ENCODE results near the gene RAB3GAP2. TPM values are rescaled to one million over a fixed set of nuclear protein-coding genes. Genes with fewer than 3 reads are reported as not detected.
"Not testable (repeated sequence)": the region's sequence is repeated elsewhere in the genome, so short reads cannot be mapped to it uniquely, and the experiment has no call there.

Gene RAB3GAP2
- total and polyA plus RNA-seq, 12 donors, result 5.7 to 35.8 (median 27.6) TPM

DNA sequence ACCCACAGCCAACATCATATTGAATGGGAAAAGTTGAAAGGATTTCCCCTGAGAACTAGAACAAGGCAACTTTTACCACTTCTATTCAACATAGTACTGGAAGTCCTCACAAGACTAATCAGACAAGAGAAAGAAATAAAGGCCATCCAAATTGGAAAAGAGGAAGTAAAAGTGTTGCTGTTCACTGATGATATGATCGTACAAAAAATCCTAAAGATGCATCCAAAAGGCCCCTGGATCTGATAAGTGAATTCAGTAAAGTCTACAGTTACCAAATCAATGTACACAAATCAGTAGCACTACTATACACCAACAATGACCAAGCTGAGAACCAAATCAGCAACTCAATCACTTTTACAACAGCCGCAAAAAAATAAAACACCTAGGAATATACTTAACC lies 28.3 kb downstream of the RAB3GAP2 start:
- ATAC-seq (no peak), DNase-seq (no peak)
- no peak overlapping the region for H3K4me3 ChIP-seq
- H3K9me3 ChIP-seq, result peaks cover 0 to 17% (median 4%) of the 10 kb centered on the region in 11 donors
- H3K36me3 ChIP-seq, result peaks cover 0 to 8% (median 1%) of the 10 kb centered on the region in 9 donors
- H3K27me3 ChIP-seq, result no peaks in the 10 kb centered on the region
- intact Hi-C loops (cut with DNase I), result no loop called here
- WGBS, 2 donors, result 89 to 91% methylated on average over 2 of the region's 2 CpGs
- TF ChIP-seq, protein P1, sequence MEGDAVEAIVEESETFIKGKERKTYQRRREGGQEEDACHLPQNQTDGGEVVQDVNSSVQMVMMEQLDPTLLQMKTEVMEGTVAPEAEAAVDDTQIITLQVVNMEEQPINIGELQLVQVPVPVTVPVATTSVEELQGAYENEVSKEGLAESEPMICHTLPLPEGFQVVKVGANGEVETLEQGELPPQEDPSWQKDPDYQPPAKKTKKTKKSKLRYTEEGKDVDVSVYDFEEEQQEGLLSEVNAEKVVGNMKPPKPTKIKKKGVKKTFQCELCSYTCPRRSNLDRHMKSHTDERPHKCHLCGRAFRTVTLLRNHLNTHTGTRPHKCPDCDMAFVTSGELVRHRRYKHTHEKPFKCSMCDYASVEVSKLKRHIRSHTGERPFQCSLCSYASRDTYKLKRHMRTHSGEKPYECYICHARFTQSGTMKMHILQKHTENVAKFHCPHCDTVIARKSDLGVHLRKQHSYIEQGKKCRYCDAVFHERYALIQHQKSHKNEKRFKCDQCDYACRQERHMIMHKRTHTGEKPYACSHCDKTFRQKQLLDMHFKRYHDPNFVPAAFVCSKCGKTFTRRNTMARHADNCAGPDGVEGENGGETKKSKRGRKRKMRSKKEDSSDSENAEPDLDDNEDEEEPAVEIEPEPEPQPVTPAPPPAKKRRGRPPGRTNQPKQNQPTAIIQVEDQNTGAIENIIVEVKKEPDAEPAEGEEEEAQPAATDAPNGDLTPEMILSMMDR (IDR thresholded peaks at IDR 0.05), result no peak
- peaks cover 0 to 25% (median 16%) of the 10 kb centered on the region in 9 donors for H3K4me1 ChIP-seq
- no peak overlapping the region for H3K27ac ChIP-seq

DNA sequence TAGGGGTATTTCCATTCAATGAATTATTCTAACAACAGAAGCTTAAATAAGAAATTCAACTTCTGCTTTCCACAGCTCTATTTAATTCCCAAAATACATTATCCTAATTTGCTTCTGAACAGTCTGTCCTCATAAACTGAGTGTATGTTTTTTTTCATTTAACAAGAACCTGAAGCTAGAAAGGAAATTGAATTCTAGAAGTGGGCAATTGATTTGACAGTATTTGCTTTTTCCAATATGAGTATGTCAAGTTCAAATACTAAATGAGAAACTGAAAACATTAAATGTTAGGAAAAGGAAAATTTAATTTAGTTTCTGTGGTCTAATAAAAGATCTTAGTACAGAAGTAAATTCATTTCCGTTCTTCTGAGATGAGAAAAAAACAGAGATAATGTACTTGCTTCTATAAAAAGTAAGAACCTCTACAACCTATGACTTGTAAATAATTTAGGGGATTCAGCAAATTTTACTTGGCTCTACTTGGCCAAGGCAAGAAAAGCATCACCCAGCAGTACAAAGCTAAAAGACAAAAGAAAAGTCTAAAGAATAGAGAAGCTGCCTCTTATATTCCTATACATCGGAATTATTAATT lies 31.1 kb downstream of the RAB3GAP2 start:
- Histone ChIP-seq H3K9me3 (peaks cover 0 to 10% (median 0%) of the 10 kb centered on the region in 11 donors), H3K4me1 (peaks cover 0 to 26% (median 16%) of the 10 kb centered on the region in 9 donors), H3K36me3 (no peaks in the 10 kb centered on the region), H3K27me3 (no peaks in the 10 kb centered on the region), H3K4me3 (no peak overlapping the region), H3K27ac (no peak overlapping the region)
- TF ChIP-seq, protein P1 (IDR thresholded peaks at IDR 0.05), result no peak
- no peak for DNase-seq
- intact Hi-C loops (cut with DNase I), result no loop called here
- WGBS, 2 donors, result 69 to 77% methylated on average over 2 of the region's 2 CpGs
- ATAC-seq, result no peak

GRCh38 chr1:220239966-220240365 lies 32.3 kb downstream of the RAB3GAP2 start:
- no peak overlapping the region for H3K27ac ChIP-seq
- peaks cover 0 to 35% (median 17%) of the 10 kb centered on the region in 9 donors for H3K4me1 ChIP-seq
- no peak overlapping the region for H3K4me3 ChIP-seq
- H3K36me3 ChIP-seq, result no peaks in the 10 kb centered on the region
- WGBS, 2 donors, result 64 to 70% methylated on average over 3 of the region's 3 CpGs
- H3K9me3 ChIP-seq, result peaks cover 0 to 9% (median 0%) of the 10 kb centered on the region in 11 donors
- TF ChIP-seq, protein P1 (IDR thresholded peaks at IDR 0.05), result no peak
- no peaks in the 10 kb centered on the region for H3K27me3 ChIP-seq
- intact Hi-C loops (cut with DNase I), result no loop called here
- ATAC-seq (no peak), DNase-seq (no peak)

DNA sequence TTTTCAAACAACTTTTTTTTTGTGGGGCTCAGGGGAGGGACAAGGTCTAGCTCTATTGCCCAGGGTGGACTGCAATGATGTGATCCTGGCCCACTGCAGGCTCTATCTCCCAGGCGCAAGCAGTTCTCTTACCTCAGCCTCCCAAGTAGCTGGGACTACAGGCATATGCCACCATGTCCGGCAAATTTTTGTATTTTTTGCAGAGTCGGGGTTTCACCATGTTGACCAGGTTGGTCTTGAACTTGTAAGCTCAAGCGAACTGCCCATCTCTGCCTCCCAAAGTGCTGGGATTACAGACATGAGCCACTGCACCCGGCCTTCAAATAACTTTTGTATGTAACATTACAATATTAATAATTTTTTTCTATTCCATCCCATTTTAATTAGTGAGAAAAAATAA lies 33.0 kb downstream of the RAB3GAP2 start:
- no peaks in the 10 kb centered on the region for H3K36me3 ChIP-seq
- no peak overlapping the region for H3K4me3 ChIP-seq
- DNase-seq (no peak), ATAC-seq (no peak)
- intact Hi-C loops (cut with DNase I), result no loop called here
- H3K9me3 ChIP-seq, result peaks cover 0 to 1% (median 0%) of the 10 kb centered on the region in 11 donors
- WGBS, 2 donors, result 99% methylated on average over 5 of the region's 5 CpGs
- peaks cover 0 to 37% (median 19%) of the 10 kb centered on the region in 9 donors for H3K4me1 ChIP-seq
- H3K27me3 ChIP-seq, result no peaks in the 10 kb centered on the region
- TF ChIP-seq, protein P1 (IDR thresholded peaks at IDR 0.05), result no peak
- no peak overlapping the region for H3K27ac ChIP-seq

- 97 to 98% methylated on average over 9 of the region's 9 CpGs for WGBS, 2 donors
- H3K9me3 ChIP-seq; DNase-seq; intact Hi-C loops (cut with DNase I); H3K27ac ChIP-seq; H3K4me3 ChIP-seq; ATAC-seq; H3K27me3 ChIP-seq: not testable (repeated sequence)
- peaks cover 0 to 16% (median 0%) of the 10 kb centered on the region in 9 donors for H3K36me3 ChIP-seq
- peaks cover 0 to 30% (median 12%) of the 10 kb centered on the region in 9 donors for H3K4me1 ChIP-seq
Measured at GRCh38 chr1:220236278-220236677, 36.0 kb downstream of the RAB3GAP2 start.
